ENCODE measurements around the gene SUMO2. TPM values are rescaled to one million over a fixed set of nuclear protein-coding genes. Genes with fewer than 3 reads are reported as not detected.

Gene SUMO2
- total and polyA plus RNA-seq, 2 of the 4 experiments (the other 2 are of a cell fraction): 71.3 to 83.7 TPM

DNA sequence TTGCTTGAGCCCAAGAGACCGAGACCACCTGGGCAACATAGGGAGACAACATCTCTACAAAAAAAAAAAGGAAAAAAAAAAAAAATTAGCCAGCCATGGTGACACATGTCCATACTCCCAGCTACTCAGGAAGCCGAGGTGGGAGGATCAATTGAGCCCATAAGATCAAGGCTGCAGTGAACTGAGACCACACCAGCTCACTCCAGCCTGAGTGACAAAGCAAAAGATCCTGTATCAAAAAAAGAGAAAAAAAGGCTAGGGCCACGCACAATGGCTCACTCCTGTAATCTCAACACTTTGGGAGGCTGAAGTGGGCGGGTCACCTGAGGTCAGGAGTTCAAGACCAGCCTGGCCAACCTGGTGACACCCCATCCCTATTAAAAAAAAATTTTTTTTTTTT, 13.8 kb downstream of the SUMO2 start:
- Histone ChIP-seq H3K14ac (replicated peaks; ENCODE audit: low read depth, low read length) (no peak overlapping the region), H4K91ac (ENCODE audit: insufficient read depth, low read depth, low read length) (no peak overlapping the region), H3K18ac (ENCODE audit: low read depth, low read length) (no peak overlapping the region), H2BK15ac (ENCODE audit: low read depth, low read length) (no peak overlapping the region), H3K4me1 (ENCODE audit: control insufficient read depth, insufficient read depth, low read length) (no peaks in the 10 kb centered on the region), H3K79me1 (ENCODE audit: low read depth in 1 of 2, low read length in 2 of 2) (peaks cover 10 to 46% of the 10 kb centered on the region in 2 experiments), H3K9me3 (ENCODE audit: control insufficient read depth, insufficient read depth, low read length) (no peaks in the 10 kb centered on the region), H2BK20ac (ENCODE audit: low read depth, low read length) (no peak overlapping the region), H3K27ac (ENCODE audit: insufficient read depth, low read length) (no peak overlapping the region), H4K20me1 (ENCODE audit: insufficient read depth, low read length) (peaks cover 18% of the 10 kb centered on the region), H3K4me2 (ENCODE audit: low read depth, low read length) (no peak overlapping the region), H2BK120ac (ENCODE audit: low read depth, low read length) (no peak overlapping the region), H3K4me3 (ENCODE audit: insufficient read depth, low read depth, low read length) (no peak overlapping the region), H3K27me3 (ENCODE audit: control insufficient read depth, insufficient read depth, low read length) (no peaks in the 10 kb centered on the region), H4K5ac (ENCODE audit: low read depth, low read length) (no peak overlapping the region), H3K23ac (ENCODE audit: low read depth, low read length) (no peak overlapping the region), H2AFZ (replicated peaks; ENCODE audit: low read length, poor library complexity) (no peak overlapping the region), H2AK5ac (ENCODE audit: low read depth, low read length) (no peak overlapping the region), H3K56ac (ENCODE audit: extremely low read depth, insufficient read depth, low read length) (no peak overlapping the region), H3K36me3 (ENCODE audit: control insufficient read depth, insufficient read depth, low read length) (peaks cover 55% of the 10 kb centered on the region), H2BK5ac (ENCODE audit: low read depth, low read length, poor library complexity, severe bottlenecking) (no peak overlapping the region), H2AK9ac (replicated peaks; ENCODE audit: low read depth, low read length, poor library complexity) (peak overlapping the region; percentile 65), H4K8ac (ENCODE audit: low read depth in 2 of 2, low read length in 2 of 2) (no peak overlapping the region), H3K4ac (ENCODE audit: low read depth, low read length) (no peak overlapping the region), H3K9ac (ENCODE audit: low read depth, low read length) (no peak overlapping the region), H3K9me1 (ENCODE audit: insufficient read depth, low read length) (no peaks in the 10 kb centered on the region)
- ATAC-seq (ENCODE audit: low read depth) (no peak), DNase-seq (no peak)
- CTCF ChIA-PET: interaction anchor here (0.6 to 0.7 kb wide), 3 partner anchors 18 to 150 kb away, joined by 3 read pairs; no protein-coding TSS in a partner anchor
- intact Hi-C loops (cut with micrococcal nuclease): no loop called here
- 100% methylated on average over 1 of the region's 4 CpGs; no CpG with 5 or more reads in 1 of the 2 experiments for WGBS, 2 experiments (ENCODE audit: extremely low coverage in 2 of 2, insufficient read length in 1 of 2)
- no TSS peak for BruUV-seq (replicated peaks)
- no peak for TF ChIP-seq RAD21 (IDR thresholded peaks at IDR 0.05; ENCODE audit: low read length)
- no peak for TF ChIP-seq CEBPB (IDR thresholded peaks at IDR 0.05; ENCODE audit: low read depth, low read length)
- TF ChIP-seq CHD1 (IDR thresholded peaks at IDR 0.05; ENCODE audit: low read depth, low read length): no peak
- TF ChIP-seq, protein P1, sequence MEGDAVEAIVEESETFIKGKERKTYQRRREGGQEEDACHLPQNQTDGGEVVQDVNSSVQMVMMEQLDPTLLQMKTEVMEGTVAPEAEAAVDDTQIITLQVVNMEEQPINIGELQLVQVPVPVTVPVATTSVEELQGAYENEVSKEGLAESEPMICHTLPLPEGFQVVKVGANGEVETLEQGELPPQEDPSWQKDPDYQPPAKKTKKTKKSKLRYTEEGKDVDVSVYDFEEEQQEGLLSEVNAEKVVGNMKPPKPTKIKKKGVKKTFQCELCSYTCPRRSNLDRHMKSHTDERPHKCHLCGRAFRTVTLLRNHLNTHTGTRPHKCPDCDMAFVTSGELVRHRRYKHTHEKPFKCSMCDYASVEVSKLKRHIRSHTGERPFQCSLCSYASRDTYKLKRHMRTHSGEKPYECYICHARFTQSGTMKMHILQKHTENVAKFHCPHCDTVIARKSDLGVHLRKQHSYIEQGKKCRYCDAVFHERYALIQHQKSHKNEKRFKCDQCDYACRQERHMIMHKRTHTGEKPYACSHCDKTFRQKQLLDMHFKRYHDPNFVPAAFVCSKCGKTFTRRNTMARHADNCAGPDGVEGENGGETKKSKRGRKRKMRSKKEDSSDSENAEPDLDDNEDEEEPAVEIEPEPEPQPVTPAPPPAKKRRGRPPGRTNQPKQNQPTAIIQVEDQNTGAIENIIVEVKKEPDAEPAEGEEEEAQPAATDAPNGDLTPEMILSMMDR (conservative IDR thresholded peaks at IDR 0.05; ENCODE audit: low read depth, low read length): no peak
- no peak for TF ChIP-seq RFX5 (IDR thresholded peaks at IDR 0.05; ENCODE audit: low read depth, low read length)
- TF ChIP-seq, protein P2, sequence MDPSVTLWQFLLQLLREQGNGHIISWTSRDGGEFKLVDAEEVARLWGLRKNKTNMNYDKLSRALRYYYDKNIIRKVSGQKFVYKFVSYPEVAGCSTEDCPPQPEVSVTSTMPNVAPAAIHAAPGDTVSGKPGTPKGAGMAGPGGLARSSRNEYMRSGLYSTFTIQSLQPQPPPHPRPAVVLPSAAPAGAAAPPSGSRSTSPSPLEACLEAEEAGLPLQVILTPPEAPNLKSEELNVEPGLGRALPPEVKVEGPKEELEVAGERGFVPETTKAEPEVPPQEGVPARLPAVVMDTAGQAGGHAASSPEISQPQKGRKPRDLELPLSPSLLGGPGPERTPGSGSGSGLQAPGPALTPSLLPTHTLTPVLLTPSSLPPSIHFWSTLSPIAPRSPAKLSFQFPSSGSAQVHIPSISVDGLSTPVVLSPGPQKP (IDR thresholded peaks at IDR 0.05; ENCODE audit: borderline replicate concordance, low read depth, low read length): no peak
- TF ChIP-seq MAFK (IDR thresholded peaks at IDR 0.05; ENCODE audit: low read depth, low read length): no peak
- TF ChIP-seq POLR2A (IDR thresholded peaks at IDR 0.05; ENCODE audit: low read depth, low read length): no peak
- no peak for TF ChIP-seq BHLHE40 (IDR thresholded peaks at IDR 0.05; ENCODE audit: low read depth, low read length)
- no peak for TF ChIP-seq NFE2L2 (IDR thresholded peaks at IDR 0.05; ENCODE audit: low read depth, low read length)
- no peak for TF ChIP-seq SMC3 (IDR thresholded peaks at IDR 0.05; ENCODE audit: low read depth, low read length)
- TF ChIP-seq MXI1 (IDR thresholded peaks at IDR 0.05; ENCODE audit: borderline replicate concordance, low read depth, low read length): no peak
- no peak for TF ChIP-seq RCOR1 (IDR thresholded peaks at IDR 0.05; ENCODE audit: insufficient replicate concordance, low read length)
- dilution Hi-C loops (cut with HindIII; ENCODE audit: low sequenced_read_pairs, unreplicated experiment): no loop called here
- in situ Hi-C loops (cut with MboI; ENCODE audit: low sequenced_read_pairs): no loop called here
- POLR2A ChIA-PET (ENCODE audit: unreplicated experiment): no interaction called here

Measured in IMR-90 (cell line).